Neural cell (in vitro differentiated cells): ENCODE measurements around the gene PFN3. TPM values are rescaled to one million over a fixed set of nuclear protein-coding genes. Genes with fewer than 3 reads are reported as not detected.

Experiments
- H2AFZ ChIP-seq: fragments of 200-600, 300-800 bp; sonication (generic), shearing (Covaris generic); 2 replicates; pipeline ENCODE4 v1.6.0; 2014; ENCODE audit warnings: low read depth, mild to moderate bottlenecking, antibody characterized with exemption, low read length, moderate library complexity
- H3F3A ChIP-seq: fragments of 200-600 bp; shearing (Covaris generic); 2 replicates; pipeline ENCODE4 v1.6.1; 2016; ENCODE audit warnings: mild to moderate bottlenecking, moderate library complexity, mixed read lengths, antibody characterized with exemption, low read length; ENCODE audit not compliant: insufficient read depth, poor library complexity, severe bottlenecking
- H3K27ac ChIP-seq: fragments of 200-600, 300-800 bp; sonication (generic), shearing (Covaris generic); 2 replicates; pipeline ENCODE4 v1.5.1; 2014; ENCODE audit warnings: mild to moderate bottlenecking, low read length, moderate library complexity
- H3K27me3 ChIP-seq: fragments of 300-800, 200-600 bp; sonication (generic), shearing (Covaris generic); 2 replicates; pipeline ENCODE4 v1.6.0; 2014; ENCODE audit warnings: mild to moderate bottlenecking, low read depth, low read length, moderate library complexity; ENCODE audit not compliant: insufficient read depth
- H3K36me3 ChIP-seq: fragments of 300-800, 200-600 bp; sonication (generic), shearing (Covaris generic); 2 replicates; pipeline ENCODE4 v1.5.1; 2014; ENCODE audit warnings: mild to moderate bottlenecking, antibody characterized with exemption, low read length, moderate library complexity; ENCODE audit not compliant: insufficient read depth
- H3K4me2 ChIP-seq: fragments of 300-800, 200-600 bp; sonication (generic), shearing (Covaris generic); 2 replicates; pipeline ENCODE4 v1.6.0; 2014; ENCODE audit warnings: mild to moderate bottlenecking, low read length
- H3K4me3 ChIP-seq: fragments of 300-800, 200-600 bp; sonication (generic), shearing (Covaris generic); 2 replicates; pipeline ENCODE4 v1.5.1; 2014; ENCODE audit warnings: mild to moderate bottlenecking, low read length, moderate library complexity
- H3K79me2 ChIP-seq: fragments of 200-600 bp; shearing (Covaris generic); replicated peaks from 2 replicates; pipeline ENCODE4 v1.6.0; 2014; ENCODE audit warnings: mild to moderate bottlenecking, low read length, moderate library complexity; ENCODE audit not compliant: insufficient read depth
- H3K9ac ChIP-seq: fragments of 300-800, 200-600 bp; sonication (generic), shearing (Covaris generic); 2 replicates; pipeline ENCODE4 v1.6.1; 2016; ENCODE audit warnings: mild to moderate bottlenecking, low read length, mixed read lengths
- H3K9me2 ChIP-seq: fragments of 200-600 bp; shearing (Covaris generic); 2 replicates; pipeline ENCODE4 v1.6.1; 2016; ENCODE audit warnings: mild to moderate bottlenecking, low read length, mixed read lengths; ENCODE audit not compliant: insufficient read depth
- H3K9me3 ChIP-seq: fragments of 200-600, 300-800 bp; sonication (generic), shearing (Covaris generic); 2 replicates; pipeline ENCODE4 v1.6.1; 2016; ENCODE audit warnings: mild to moderate bottlenecking, mixed run types, low read length, moderate library complexity, mixed read lengths
- H4K20me1 ChIP-seq: fragments of 200-600 bp; shearing (Covaris generic); 2 replicates; pipeline ENCODE4 v1.6.1; 2016; ENCODE audit warnings: mild to moderate bottlenecking, mixed run types; ENCODE audit not compliant: insufficient read depth
- CTCF ChIP-seq: fragments of 450-650 bp; IDR thresholded peaks from 2 replicates; pipeline ENCODE4 v1.5.1; 2014; ENCODE audit warnings: antibody characterized with exemption, mild to moderate bottlenecking, moderate library complexity; ENCODE audit not compliant: poor library complexity, severe bottlenecking
- EP300 ChIP-seq: fragments of 450-650 bp; conservative IDR thresholded peaks from 2 replicates; pipeline ENCODE4 v1.6.1; 2014; ENCODE audit warnings: antibody characterized with exemption, mild to moderate bottlenecking, moderate library complexity; ENCODE audit not compliant: poor library complexity, severe bottlenecking
- EZH2 ChIP-seq: fragments of 200-600, 300-800 bp; shearing (Covaris generic), sonication (generic); IDR thresholded peaks from 2 replicates; pipeline ENCODE4 v1.6.1; 2014; ENCODE audit warnings: antibody characterized with exemption, low read length, borderline replicate concordance, mild to moderate bottlenecking; ENCODE audit not compliant: insufficient read depth, poor library complexity, severe bottlenecking
- MXI1 ChIP-seq: fragments of 450-650 bp; conservative IDR thresholded peaks from 2 replicates; pipeline ENCODE4 v1.6.1; 2014; ENCODE audit warnings: antibody characterized with exemption, mild to moderate bottlenecking; ENCODE audit not compliant: poor library complexity, severe bottlenecking
- POLR2AphosphoS5 ChIP-seq: IDR thresholded peaks from 2 replicates; pipeline ENCODE4 v1.6.1; 2012
- RAD21 ChIP-seq: fragments of 450-650 bp; conservative IDR thresholded peaks from 2 replicates; pipeline ENCODE4 v1.6.1; 2014; ENCODE audit warnings: antibody characterized with exemption, mild to moderate bottlenecking, moderate library complexity
- REST ChIP-seq: IDR thresholded peaks from 2 replicates; pipeline ENCODE4 v1.6.1; 2012; ENCODE audit warnings: borderline replicate concordance
- SMC3 ChIP-seq: fragments of 450-650 bp; conservative IDR thresholded peaks from 2 replicates; pipeline ENCODE4 v1.6.1; 2014; ENCODE audit warnings: antibody characterized with exemption, mild to moderate bottlenecking, moderate library complexity; ENCODE audit not compliant: poor library complexity
- TAF1 ChIP-seq: IDR thresholded peaks from 2 replicates; pipeline ENCODE4 v1.6.1; 2012; ENCODE audit warnings: low read depth
- polyA plus RNA-seq: library from polyadenylated mRNA; depleted of rRNA; stranded (reverse); fragments of >200 nt; gene quantifications from 2 replicates; pipeline ENCODE4 v1.2.3, GENCODE V29; 2014

Gene PFN3
- polyA plus RNA-seq, 1 donor from 2014 or later: not detected

- H3K4me3 ChIP-seq: no peak overlapping the region
Observed at GRCh38 chr5:177372034-177372896, 28.2 kb downstream of the PFN3 start.

More at GRCh38 chr5:177372034-177372896, 28.2 kb downstream of the PFN3 start:
- no peak overlapping the region for H2AFZ ChIP-seq
- H3K79me2 ChIP-seq: no peaks in the 10 kb centered on the region
- no peaks in the 10 kb centered on the region for H3K9me3 ChIP-seq
- H3F3A ChIP-seq: no peaks in the 10 kb centered on the region
- no peak overlapping the region for H3K9ac ChIP-seq
- H3K4me2 ChIP-seq: no peak overlapping the region
- no peak overlapping the region for H3K27ac ChIP-seq
- H4K20me1 ChIP-seq: no peaks in the 10 kb centered on the region
- TF ChIP-seq SMC3 (no peak), POLR2AphosphoS5 (no peak), CTCF (no peak), MXI1 (no peak), RAD21 (no peak), EP300 (no peak), TAF1 (no peak), REST (no peak), EZH2 (no peak)
- no peaks in the 10 kb centered on the region for H3K9me2 ChIP-seq
- no peaks in the 10 kb centered on the region for H3K27me3 ChIP-seq
- no peaks in the 10 kb centered on the region for H3K36me3 ChIP-seq
